Coronary artery (tissue), 2 donors: ENCODE results near the gene RAD51B.
A peak's percentile ranks its signal among the peaks of the same experiment; 100 is the strongest.

ENCODE experiments used
- DNase-seq: peaks from one replicate; pipeline ENCODE4 v3.0.0-alpha.2; 2017; ENCODE audit warnings: low spot score
- H3K27ac ChIP-seq, 2 donors: fragments of 200-600 bp; sonication (generic); one replicate each; pipeline ENCODE4 v1.5.1; 2016 to 2019
- H3K4me3 ChIP-seq: fragments of 200-600 bp; sonication (generic); 2 replicates; pipeline ENCODE4 v1.5.1; 2016; ENCODE audit warnings: mild to moderate bottlenecking, moderate library complexity
- TF ChIP-seq, protein P1 (sequence below): fragments of 200-600 bp; sonication (generic); IDR thresholded peaks from one replicate; pipeline ENCODE4 v1.5.1; 2019; ENCODE audit warnings: antibody characterized with exemption

The RAD51B gene

DNA sequence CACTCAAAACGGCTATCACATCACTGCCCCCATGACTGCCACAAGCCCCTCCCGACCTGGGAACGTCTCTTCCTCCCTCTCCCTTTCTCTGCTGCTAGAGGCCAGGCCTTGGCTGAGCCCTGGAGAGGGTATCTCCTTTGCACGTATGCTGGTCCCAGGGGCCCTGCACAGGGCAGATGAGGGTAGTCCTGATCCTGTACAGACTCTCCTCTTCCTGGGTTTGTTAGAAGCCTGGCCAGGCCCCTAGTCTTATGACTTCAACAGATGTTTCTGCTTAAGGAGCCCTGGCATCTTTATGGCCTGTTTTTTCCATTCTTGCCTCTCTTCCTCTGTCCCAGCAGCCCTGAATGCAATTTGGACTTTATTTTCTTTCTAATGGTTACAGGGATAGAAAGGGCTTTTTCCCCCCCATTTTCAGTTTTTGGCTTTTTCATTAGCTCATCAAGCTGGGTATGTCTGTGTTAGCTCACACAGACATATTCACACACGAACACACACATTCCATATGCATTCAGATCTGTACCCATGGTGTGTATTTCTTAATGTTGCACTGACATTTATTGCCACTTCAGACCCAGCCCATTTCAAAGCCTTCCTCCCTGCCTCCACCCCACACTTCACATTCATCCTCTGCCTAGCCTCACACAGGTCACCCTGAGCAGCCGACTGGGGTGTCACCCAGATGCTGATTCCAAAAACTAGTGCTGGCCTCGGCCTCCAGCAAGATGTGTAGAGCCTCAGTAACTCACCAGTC, 770.0 kb downstream of the RAD51B start:
- TF ChIP-seq, protein P1, sequence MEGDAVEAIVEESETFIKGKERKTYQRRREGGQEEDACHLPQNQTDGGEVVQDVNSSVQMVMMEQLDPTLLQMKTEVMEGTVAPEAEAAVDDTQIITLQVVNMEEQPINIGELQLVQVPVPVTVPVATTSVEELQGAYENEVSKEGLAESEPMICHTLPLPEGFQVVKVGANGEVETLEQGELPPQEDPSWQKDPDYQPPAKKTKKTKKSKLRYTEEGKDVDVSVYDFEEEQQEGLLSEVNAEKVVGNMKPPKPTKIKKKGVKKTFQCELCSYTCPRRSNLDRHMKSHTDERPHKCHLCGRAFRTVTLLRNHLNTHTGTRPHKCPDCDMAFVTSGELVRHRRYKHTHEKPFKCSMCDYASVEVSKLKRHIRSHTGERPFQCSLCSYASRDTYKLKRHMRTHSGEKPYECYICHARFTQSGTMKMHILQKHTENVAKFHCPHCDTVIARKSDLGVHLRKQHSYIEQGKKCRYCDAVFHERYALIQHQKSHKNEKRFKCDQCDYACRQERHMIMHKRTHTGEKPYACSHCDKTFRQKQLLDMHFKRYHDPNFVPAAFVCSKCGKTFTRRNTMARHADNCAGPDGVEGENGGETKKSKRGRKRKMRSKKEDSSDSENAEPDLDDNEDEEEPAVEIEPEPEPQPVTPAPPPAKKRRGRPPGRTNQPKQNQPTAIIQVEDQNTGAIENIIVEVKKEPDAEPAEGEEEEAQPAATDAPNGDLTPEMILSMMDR: no peak
- no peak overlapping the region for H3K4me3 ChIP-seq
- no peak for DNase-seq
- peak overlapping the region; percentile 48 to 74 for H3K27ac ChIP-seq

- Histone ChIP-seq H3K4me3 (no peak overlapping the region), H3K27ac (peak overlapping the region; percentile 48 to 74)
- no peak for DNase-seq
- TF ChIP-seq, protein P1: no peak
Observed at GRCh38 chr14:68590201-68590522, 770.6 kb downstream of the RAD51B start.

GRCh38 chr14:68591786-68592185, 772.2 kb downstream of the RAD51B start:
- Histone ChIP-seq H3K27ac (no peak overlapping the region), H3K4me3 (no peak overlapping the region)
- TF ChIP-seq, protein P1: no peak
- DNase-seq: no peak

- Histone ChIP-seq H3K4me3 (no peak overlapping the region), H3K27ac (no peak overlapping the region)
- TF ChIP-seq, protein P1: no peak
- no peak for DNase-seq
Observed at GRCh38 chr14:68592948-68593556, 773.5 kb downstream of the RAD51B start.

GRCh38 chr14:68593806-68594536, 774.4 kb downstream of the RAD51B start:
- no peak overlapping the region for H3K4me3 ChIP-seq
- TF ChIP-seq, protein P1: no peak
- H3K27ac ChIP-seq: no peak overlapping the region
- no peak for DNase-seq

DNA sequence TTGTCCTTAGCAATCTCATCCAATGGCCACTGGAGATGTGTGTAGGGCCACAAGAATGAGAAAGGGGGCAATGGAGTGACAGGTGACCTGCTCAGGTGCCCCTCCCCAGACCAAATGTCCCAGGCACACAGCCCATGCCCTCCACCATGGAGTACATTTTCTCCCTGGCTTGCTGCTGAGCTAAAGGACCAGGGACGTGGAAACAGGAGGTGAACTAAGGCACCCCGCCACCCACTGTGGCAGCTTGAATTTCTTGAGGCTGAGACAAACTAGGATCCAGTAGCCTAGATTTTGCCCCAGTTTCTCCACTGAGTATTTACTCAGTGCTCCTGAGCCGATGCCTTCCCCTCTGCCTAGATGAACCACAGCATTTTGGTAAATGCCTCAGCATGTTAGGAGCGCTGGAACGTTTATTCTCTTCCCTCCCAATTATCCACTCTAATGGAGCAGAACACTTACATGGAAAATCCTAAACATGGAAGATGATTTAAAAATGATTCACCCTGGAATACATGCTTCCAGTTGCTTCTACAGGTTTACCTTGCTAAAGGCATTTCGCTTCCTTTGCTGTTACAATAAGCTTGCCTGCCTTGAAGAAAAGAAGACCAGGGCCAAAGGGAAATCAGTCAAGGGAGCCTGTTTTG, 775.3 kb downstream of the RAD51B start:
- DNase-seq: no peak
- TF ChIP-seq, protein P1: no peak
- Histone ChIP-seq H3K4me3 (no peak overlapping the region), H3K27ac (no peak overlapping the region)
